ENCODE measurements around the gene ADCY2. TPM values are rescaled to one million over a fixed set of nuclear protein-coding genes. Genes with fewer than 3 reads are reported as not detected.

Gene ADCY2
- total RNA-seq, 2 donors from 2014 or later = not detected

DNA sequence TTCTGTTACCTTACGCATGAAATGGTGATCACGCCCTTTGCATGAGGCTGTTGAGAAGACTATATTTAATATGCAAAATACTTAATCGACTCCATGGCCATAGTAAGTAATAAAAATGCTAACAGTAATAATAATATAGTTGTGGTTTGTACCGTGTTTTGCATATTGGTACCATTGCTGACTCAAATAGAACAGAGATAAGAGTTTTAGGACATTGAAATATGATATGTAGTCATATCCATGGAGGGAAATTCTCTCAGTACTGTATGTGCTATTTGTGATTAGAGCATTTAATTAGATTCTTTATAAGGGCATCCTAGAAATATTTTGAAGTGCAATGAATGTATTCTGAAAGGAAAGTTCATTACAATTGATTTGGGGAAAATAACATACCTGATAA lies 413.1 kb downstream of the ADCY2 start:
- DNase-seq (ENCODE audit: low spot score) (no peak), ATAC-seq (no peak)
- Mint-ChIP-seq H3K9me3 (no peaks in the 10 kb centered on the region), H3K36me3 (no peaks in the 10 kb centered on the region), H3K27me3 (peaks cover 17 to 34% of the 10 kb centered on the region in 2 donors), H3K4me3 (no peak overlapping the region), H3K27ac (no peak overlapping the region), H3K4me1 (ENCODE audit: low read depth in 2 of 2) (no peaks in the 10 kb centered on the region)

GRCh38 chr5:7811715-7812114 lies 415.8 kb downstream of the ADCY2 start:
- peaks cover 26 to 47% of the 10 kb centered on the region in 2 donors for H3K27me3 Mint-ChIP-seq
- H3K36me3 Mint-ChIP-seq = no peaks in the 10 kb centered on the region
- H3K4me1 Mint-ChIP-seq (ENCODE audit: low read depth in 2 of 2) = peaks cover 0 to 3% of the 10 kb centered on the region in 2 donors
- DNase-seq (ENCODE audit: low spot score) (no peak), ATAC-seq (no peak)
- no peaks in the 10 kb centered on the region for H3K9me3 Mint-ChIP-seq
- no peak overlapping the region for H3K4me3 Mint-ChIP-seq
- H3K27ac Mint-ChIP-seq = no peak overlapping the region

DNA sequence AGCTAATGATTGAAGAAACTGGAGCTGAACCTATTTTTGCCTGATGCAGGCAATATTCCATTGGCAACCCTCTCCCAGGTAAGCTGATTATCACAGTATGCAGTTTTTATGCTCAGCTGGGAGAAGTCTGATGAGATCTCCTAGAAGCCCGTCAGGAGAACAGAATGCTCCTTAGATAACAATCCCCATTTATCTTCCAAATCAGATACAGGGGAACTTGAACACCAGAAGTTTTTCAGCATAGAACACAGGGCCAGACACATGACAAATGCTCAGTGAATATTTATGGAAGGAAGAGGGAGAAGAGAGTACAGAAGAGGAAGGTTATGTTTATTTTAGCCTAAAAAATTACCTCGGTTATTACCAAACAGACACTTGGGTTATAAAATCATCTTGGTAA lies 417.1 kb downstream of the ADCY2 start:
- ATAC-seq = no peak
- Mint-ChIP-seq H3K9me3 (no peaks in the 10 kb centered on the region), H3K4me1 (ENCODE audit: low read depth in 2 of 2) (peaks cover 0 to 3% of the 10 kb centered on the region in 2 donors), H3K27me3 (peaks cover 28 to 37% of the 10 kb centered on the region in 2 donors), H3K27ac (no peak overlapping the region), H3K4me3 (no peak overlapping the region), H3K36me3 (no peaks in the 10 kb centered on the region)
- DNase-seq (ENCODE audit: low spot score) = no peak

GRCh38 chr5:7813576-7813975 lies 417.6 kb downstream of the ADCY2 start:
- no peaks in the 10 kb centered on the region for H3K36me3 Mint-ChIP-seq
- DNase-seq (ENCODE audit: low spot score) = no peak
- no peaks in the 10 kb centered on the region for H3K9me3 Mint-ChIP-seq
- no peak overlapping the region for H3K4me3 Mint-ChIP-seq
- H3K27ac Mint-ChIP-seq = no peak overlapping the region
- no peak for ATAC-seq
- H3K27me3 Mint-ChIP-seq = peaks cover 27 to 37% of the 10 kb centered on the region in 2 donors
- H3K4me1 Mint-ChIP-seq (ENCODE audit: low read depth in 2 of 2) = peaks cover 0 to 3% of the 10 kb centered on the region in 2 donors

DNA sequence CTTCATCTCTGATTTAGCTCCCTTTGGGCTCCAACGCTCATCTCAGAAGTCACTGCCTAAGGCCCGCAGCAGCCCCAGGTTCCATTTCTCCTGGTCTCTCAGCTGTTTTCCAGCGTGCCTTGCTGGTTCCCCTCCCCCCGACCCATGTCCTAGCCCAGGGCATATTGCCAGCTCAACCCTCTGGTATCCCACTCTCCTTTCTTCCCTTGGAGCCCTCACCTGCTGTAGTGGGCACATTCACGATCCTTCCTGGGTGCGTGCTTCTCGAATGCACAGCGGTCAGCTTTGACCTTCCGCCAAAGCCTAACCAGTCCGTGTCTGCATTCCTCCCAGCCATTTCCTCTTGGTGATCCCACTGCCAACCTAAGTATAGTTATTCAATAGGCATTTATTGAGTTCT lies 418.9 kb downstream of the ADCY2 start:
- Mint-ChIP-seq H3K27me3 (peaks cover 28 to 44% of the 10 kb centered on the region in 2 donors), H3K9me3 (no peaks in the 10 kb centered on the region), H3K27ac (no peak overlapping the region), H3K4me3 (no peak overlapping the region), H3K4me1 (ENCODE audit: low read depth in 2 of 2) (peaks cover 0 to 3% of the 10 kb centered on the region in 2 donors), H3K36me3 (no peaks in the 10 kb centered on the region)
- DNase-seq (ENCODE audit: low spot score) (no peak), ATAC-seq (no peak)

DNA sequence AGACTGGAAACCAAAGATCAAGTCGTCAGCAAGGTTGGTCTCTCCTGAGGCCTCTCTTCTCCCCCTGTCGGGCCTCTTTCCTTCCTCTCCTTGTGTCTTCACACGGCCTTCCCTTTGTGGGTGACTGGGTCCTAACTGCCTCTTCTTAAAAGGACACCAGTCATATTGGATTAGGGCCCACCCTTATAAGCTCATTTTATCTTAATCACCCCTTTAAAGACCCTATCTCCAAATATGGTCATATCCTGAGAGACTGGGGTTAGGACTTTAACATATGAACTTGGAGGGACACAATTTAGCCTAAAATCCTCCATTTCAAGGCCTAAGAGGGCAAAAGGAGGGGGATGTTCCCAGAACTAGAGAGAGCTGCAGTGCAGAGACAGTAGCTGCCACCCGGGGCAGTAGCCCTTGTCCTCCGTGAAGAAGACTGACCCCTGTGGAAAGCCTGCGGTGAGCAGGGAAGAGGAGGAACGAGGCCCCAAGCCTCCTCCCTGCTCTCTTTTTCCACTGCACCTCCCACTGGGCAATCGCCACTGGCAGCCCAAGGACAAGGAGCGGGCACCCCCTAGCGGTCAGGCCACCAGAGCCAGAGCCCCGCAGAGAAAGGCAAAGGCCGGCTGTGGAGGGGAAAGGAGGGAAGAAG lies 420.1 kb downstream of the ADCY2 start:
- Mint-ChIP-seq H3K9me3 (no peaks in the 10 kb centered on the region), H3K4me1 (ENCODE audit: low read depth in 2 of 2) (peaks cover 0 to 3% of the 10 kb centered on the region in 2 donors), H3K36me3 (no peaks in the 10 kb centered on the region), H3K27me3 (peaks cover 25 to 39% of the 10 kb centered on the region in 2 donors), H3K4me3 (no peak overlapping the region), H3K27ac (no peak overlapping the region)
- peak; percentile 78 to 83 for ATAC-seq
- DNase-seq (ENCODE audit: low spot score) = peak; percentile 69

DNA sequence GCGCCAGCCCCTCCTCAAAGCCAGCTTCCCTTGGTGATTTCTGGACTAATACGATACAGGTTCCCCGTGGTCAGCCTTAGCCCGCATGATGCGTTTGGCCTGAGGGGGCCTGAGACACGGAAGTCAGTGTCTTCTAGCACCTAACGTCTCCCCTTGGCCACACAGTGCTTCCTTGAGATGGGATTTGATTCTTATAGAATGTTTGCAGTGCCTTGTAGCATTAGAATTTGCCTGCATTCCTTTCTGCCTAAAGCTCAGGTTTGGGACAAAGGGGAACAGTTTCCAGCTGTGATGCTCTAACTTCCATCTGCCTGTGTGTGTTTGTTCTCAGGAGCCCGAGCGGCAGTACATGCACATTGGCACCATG lies 420.6 kb downstream of the ADCY2 start:
- Mint-ChIP-seq H3K36me3 (no peaks in the 10 kb centered on the region), H3K4me1 (ENCODE audit: low read depth in 2 of 2) (peaks cover 0 to 3% of the 10 kb centered on the region in 2 donors), H3K9me3 (no peaks in the 10 kb centered on the region), H3K4me3 (no peak overlapping the region), H3K27me3 (peaks cover 25 to 43% of the 10 kb centered on the region in 2 donors), H3K27ac (no peak overlapping the region)
- no peak for ATAC-seq
- DNase-seq (ENCODE audit: low spot score) = no peak

- H3K9me3 Mint-ChIP-seq = no peaks in the 10 kb centered on the region
- H3K27ac Mint-ChIP-seq = no peak overlapping the region
- H3K36me3 Mint-ChIP-seq = no peaks in the 10 kb centered on the region
- no peak overlapping the region for H3K4me3 Mint-ChIP-seq
- no peak for ATAC-seq
- no peaks in the 10 kb centered on the region for H3K4me1 Mint-ChIP-seq (ENCODE audit: low read depth in 2 of 2)
- no peak for DNase-seq (ENCODE audit: low spot score)
- H3K27me3 Mint-ChIP-seq = peaks cover 21 to 32% of the 10 kb centered on the region in 2 donors
These were observed 426.5 kb downstream of the ADCY2 start for GRCh38 chr5:7822449-7822848.

- no peak overlapping the region for H3K27ac Mint-ChIP-seq
- peaks cover 22 to 38% of the 10 kb centered on the region in 2 donors for H3K27me3 Mint-ChIP-seq
- ATAC-seq = no peak
- no peak for DNase-seq (ENCODE audit: low spot score)
- no peaks in the 10 kb centered on the region for H3K36me3 Mint-ChIP-seq
- no peaks in the 10 kb centered on the region for H3K9me3 Mint-ChIP-seq
- H3K4me3 Mint-ChIP-seq = no peak overlapping the region
- no peaks in the 10 kb centered on the region for H3K4me1 Mint-ChIP-seq (ENCODE audit: low read depth in 2 of 2)
These were observed 427.7 kb downstream of the ADCY2 start for GRCh38 chr5:7823594-7823993.

DNA sequence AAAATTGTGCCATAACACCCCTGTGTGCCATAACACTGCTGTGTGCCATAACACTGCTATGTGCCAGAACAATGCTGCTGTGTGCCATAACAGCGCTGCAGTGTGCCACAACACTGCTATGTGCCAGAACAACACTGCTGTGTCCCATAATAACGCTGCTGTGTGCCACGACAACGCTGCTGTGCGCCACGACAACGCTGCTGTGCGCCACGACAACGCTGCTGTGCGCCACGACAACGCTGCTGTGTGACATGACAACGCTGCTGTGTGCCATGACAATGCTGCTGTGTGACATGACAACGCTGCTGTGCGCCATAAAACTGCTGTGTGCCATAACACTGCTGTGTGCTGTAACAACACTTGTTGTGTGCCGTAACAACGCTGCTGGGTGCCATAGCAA lies 429.1 kb downstream of the ADCY2 start:
- H3K27me3 Mint-ChIP-seq = peaks cover 22 to 31% of the 10 kb centered on the region in 2 donors
- no peak overlapping the region for H3K27ac Mint-ChIP-seq
- ATAC-seq (no peak), DNase-seq (ENCODE audit: low spot score) (no peak)
- H3K36me3 Mint-ChIP-seq = no peaks in the 10 kb centered on the region
- H3K4me3 Mint-ChIP-seq = no peak overlapping the region
- no peaks in the 10 kb centered on the region for H3K9me3 Mint-ChIP-seq
- no peaks in the 10 kb centered on the region for H3K4me1 Mint-ChIP-seq (ENCODE audit: low read depth in 2 of 2)

- peak in 1 of 2 donors; percentile 31 for ATAC-seq
- Mint-ChIP-seq H3K4me1 (ENCODE audit: low read depth in 2 of 2) (no peaks in the 10 kb centered on the region), H3K27me3 (peaks cover 22 to 30% of the 10 kb centered on the region in 2 donors), H3K27ac (no peak overlapping the region), H3K4me3 (no peak overlapping the region), H3K9me3 (no peaks in the 10 kb centered on the region), H3K36me3 (no peaks in the 10 kb centered on the region)
- DNase-seq (ENCODE audit: low spot score) = no peak
These were observed 429.7 kb downstream of the ADCY2 start for GRCh38 chr5:7825630-7826029.

GRCh38 chr5:7827610-7828009 lies 431.7 kb downstream of the ADCY2 start:
- no peaks in the 10 kb centered on the region for H3K36me3 Mint-ChIP-seq
- H3K27me3 Mint-ChIP-seq = peaks cover 14 to 24% of the 10 kb centered on the region in 2 donors
- no peaks in the 10 kb centered on the region for H3K9me3 Mint-ChIP-seq
- no peak for DNase-seq (ENCODE audit: low spot score)
- no peak for ATAC-seq
- no peak overlapping the region for H3K27ac Mint-ChIP-seq
- no peak overlapping the region for H3K4me3 Mint-ChIP-seq
- H3K4me1 Mint-ChIP-seq (ENCODE audit: low read depth in 2 of 2) = no peaks in the 10 kb centered on the region

DNA sequence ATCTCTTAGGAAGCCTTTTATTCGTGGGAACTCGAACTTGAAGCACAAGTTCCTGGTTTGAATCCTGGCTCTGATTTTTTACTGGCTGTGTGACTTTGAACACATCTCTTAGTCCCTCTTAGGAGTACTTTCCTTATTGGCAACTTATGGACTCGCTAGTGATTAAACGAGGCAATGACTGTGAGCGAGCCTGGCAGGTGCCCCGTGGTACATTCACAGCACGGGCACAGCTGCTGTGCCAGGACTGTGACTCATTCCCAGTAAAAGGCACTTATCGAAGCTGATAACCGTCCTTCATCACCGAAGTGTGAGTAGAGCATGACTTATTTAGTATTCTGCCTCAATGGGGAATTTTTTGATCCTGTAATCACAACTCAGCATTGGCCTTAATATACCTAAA lies 432.3 kb downstream of the ADCY2 start:
- Mint-ChIP-seq H3K36me3 (no peaks in the 10 kb centered on the region), H3K9me3 (no peaks in the 10 kb centered on the region), H3K4me1 (ENCODE audit: low read depth in 2 of 2) (no peaks in the 10 kb centered on the region), H3K27ac (no peak overlapping the region), H3K27me3 (peaks cover 14 to 24% of the 10 kb centered on the region in 2 donors), H3K4me3 (no peak overlapping the region)
- ATAC-seq (no peak), DNase-seq (ENCODE audit: low spot score) (no peak)

DNA sequence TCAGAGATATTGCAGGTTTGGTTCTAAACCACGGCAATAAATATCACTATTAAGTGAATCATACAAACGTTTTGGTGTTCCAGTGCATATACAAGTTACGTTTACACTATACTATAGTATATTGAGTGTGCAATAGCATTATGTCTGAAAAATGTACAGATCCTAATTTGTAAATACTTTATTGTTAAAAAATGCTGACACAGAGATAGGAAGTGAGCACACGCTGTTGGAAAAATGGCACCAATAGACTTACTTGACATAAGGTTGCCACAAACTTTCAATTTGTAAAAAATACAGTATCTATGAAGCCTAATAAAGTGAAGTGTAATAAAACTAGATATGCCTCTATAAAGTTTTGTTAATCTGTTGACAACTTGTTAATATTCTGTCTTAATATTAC lies 439.0 kb downstream of the ADCY2 start:
- no peaks in the 10 kb centered on the region for H3K9me3 Mint-ChIP-seq
- DNase-seq (ENCODE audit: low spot score) = no peak
- no peaks in the 10 kb centered on the region for H3K36me3 Mint-ChIP-seq
- ATAC-seq = no peak
- H3K4me1 Mint-ChIP-seq (ENCODE audit: low read depth in 2 of 2) = no peaks in the 10 kb centered on the region
- peaks cover 12 to 18% of the 10 kb centered on the region in 2 donors for H3K27me3 Mint-ChIP-seq
- no peak overlapping the region for H3K4me3 Mint-ChIP-seq
- H3K27ac Mint-ChIP-seq = no peak overlapping the region

DNA sequence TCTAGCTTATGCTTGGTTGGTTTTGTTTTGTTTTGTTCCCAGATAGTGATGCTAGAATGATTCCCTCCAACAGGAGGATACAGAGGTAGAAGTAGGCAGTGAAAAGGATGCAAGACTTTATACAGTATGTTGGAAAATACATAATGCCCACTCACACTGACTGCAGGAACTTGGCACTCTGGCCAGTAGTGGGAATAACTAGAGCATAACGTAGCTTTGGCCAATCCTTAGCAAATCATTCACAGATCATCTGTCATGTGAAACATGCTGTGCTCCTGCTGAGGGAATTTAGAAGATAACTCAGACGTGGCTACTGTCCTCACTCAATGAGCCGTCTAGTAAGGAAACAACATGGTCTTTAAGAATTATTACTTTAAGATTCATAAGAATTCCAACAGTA lies 441.5 kb downstream of the ADCY2 start:
- Mint-ChIP-seq H3K27me3 (peaks cover 29% of the 10 kb centered on the region in 2 donors), H3K27ac (no peak overlapping the region), H3K4me3 (no peak overlapping the region), H3K9me3 (peaks cover 3% of the 10 kb centered on the region), H3K36me3 (peaks cover 5% of the 10 kb centered on the region), H3K4me1 (ENCODE audit: low read depth in 2 of 2) (no peaks in the 10 kb centered on the region)
- no peak for ATAC-seq
- DNase-seq (ENCODE audit: low spot score) = no peak

Measured in natural killer cell treated with Interleukin-12 subunit alpha and Interleukin-12 subunit beta and Interleukin-15 and Interleukin-18, amount 100 ng/mL, for 72 hours (primary cell).